ENCODE measurements around the gene TSGA10. TPM values are rescaled to one million over a fixed set of nuclear protein-coding genes. Genes with fewer than 3 reads are reported as not detected.
A peak's percentile ranks its signal among the peaks of the same experiment; 100 is the strongest.

The TSGA10 gene
- total RNA-seq, 8 experiments from 2014 or later: 5.6 to 25.2 (median 16.0) TPM

- peak in 2 of 8 experiments; percentile 13 to 62 for ATAC-seq (replicated peaks in 6 of 8)
- WGBS, 10 experiments: 49 to 97% (median 84%) methylated on average over 1 to 5 of the region's 5 CpGs
- H3K4me3 ChIP-seq: no peak overlapping the region
- peaks cover 0 to 6% of the 10 kb centered on the region in 2 donors for H3K4me1 ChIP-seq (replicated peaks in 1 of 2)
- no peak overlapping the region for H3K27ac ChIP-seq
- in situ Hi-C loops (cut with MboI; ENCODE audit: low pct_unique_long_range_greater_than_20kb in 2 of 9, low sequenced_read_pairs in 9 of 9, unreplicated experiment in 9 of 9): no loop called here
Observed at GRCh38 chr2:98948956-98949739, 205.6 kb downstream of the TSGA10 start.

- Histone ChIP-seq H3K4me3 (no peak overlapping the region), H3K27ac (no peak overlapping the region), H3K4me1 (replicated peaks in 1 of 2) (peaks cover 0 to 6% of the 10 kb centered on the region in 2 donors)
- peak in 1 of 8 experiments; percentile 55 for ATAC-seq (replicated peaks in 6 of 8)
- in situ Hi-C loops (cut with MboI; ENCODE audit: low pct_unique_long_range_greater_than_20kb in 2 of 9, low sequenced_read_pairs in 9 of 9, unreplicated experiment in 9 of 9): no loop called here
- WGBS, 10 experiments: 38 to 100% (median 58%) methylated on average over 2 to 8 of the region's 8 CpGs
Observed at GRCh38 chr2:98947554-98947953, 207.2 kb downstream of the TSGA10 start.

Other genes starting within 250 kb of the TSGA10 start
- 1 to 10 TPM in 1 of 8 experiments, under 1 TPM in 5, not detected in 2; 0.11 to 5.5 (median 0.64) TPM for gene CRACDL, start 218.7 kb downstream of the TSGA10 start, total RNA-seq
- gene C2orf15, start 13.2 kb downstream of the TSGA10 start, total RNA-seq: 1 to 10 TPM in 7 of 8 experiments, under 1 TPM in 1; 0.76 to 5.7 (median 3.2) TPM
- 10 to 100 TPM in 4 of 8 experiments, 1 to 10 TPM in 4; 6.6 to 13.9 (median 10.0) TPM for gene LIPT1, start within 50 bp of the TSGA10 start, total RNA-seq
- gene MITD1, start 26.1 kb upstream of the TSGA10 start, total RNA-seq: 10 to 100 TPM; 16.2 to 51.1 (median 30.0) TPM
- 10 to 100 TPM; 39.8 to 62.5 (median 53.3) TPM for gene MRPL30, start 26.2 kb upstream of the TSGA10 start, total RNA-seq
- 1 to 10 TPM in 1 of 8 experiments, under 1 TPM in 1, not detected in 6; 0.41 to 1.6 TPM for gene LYG2, start 100.7 kb upstream of the TSGA10 start, total RNA-seq
- gene LYG1, start 146.3 kb upstream of the TSGA10 start, total RNA-seq: 1 to 10 TPM in 5 of 8 experiments, under 1 TPM in 1, not detected in 2; 0.72 to 1.5 (median 1.1) TPM
- 10 to 100 TPM; 26.7 to 54.4 (median 42.9) TPM for gene TXNDC9, start 181.4 kb upstream of the TSGA10 start, total RNA-seq
- 10 to 100 TPM; 15.2 to 58.9 (median 26.7) TPM for gene EIF5B, start 182.4 kb upstream of the TSGA10 start, total RNA-seq

All from motor neuron (in vitro differentiated cells).